Measurements from ENCODE around the gene APOL3.
A peak's percentile ranks its signal among the peaks of the same experiment; 100 is the strongest.

APOL3 gene

DNA sequence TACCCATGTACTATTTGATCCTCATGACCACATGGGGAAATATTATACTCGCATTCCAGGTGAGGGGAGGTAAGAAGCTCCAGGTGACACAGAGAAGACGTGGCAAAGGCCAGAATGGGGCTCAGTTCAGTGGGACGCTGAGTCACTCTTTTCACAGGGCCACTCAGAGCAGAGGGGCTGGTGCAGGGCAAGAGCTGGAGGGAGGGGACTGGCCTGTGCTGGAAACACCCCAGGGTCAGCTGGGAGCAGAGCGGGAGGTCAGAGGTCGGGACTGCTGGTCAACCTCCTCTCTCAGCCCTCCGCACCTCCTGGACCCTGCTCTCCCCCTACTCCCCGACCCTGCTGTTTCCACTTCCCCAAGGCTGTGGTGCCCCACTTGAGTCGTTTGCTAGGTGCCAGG, 12.1 kb downstream of the APOL3 start:
- Histone ChIP-seq H3K27ac (no peak overlapping the region), H3K4me3 (ENCODE audit: low read depth, low read length) (no peak overlapping the region), H3K27me3 (replicated peaks) (no peaks in the 10 kb centered on the region), H3K36me3 (replicated peaks) (no peaks in the 10 kb centered on the region)
- TF ChIP-seq CTCF (IDR thresholded peaks at IDR 0.05; ENCODE audit: low read depth, low read length, missing control alignments), result no peak
- in situ Hi-C loops (cut with HindIII; ENCODE audit: low pct_ligation_motif_present, low sequenced_read_pairs), result no loop called here
- no peak for DNase-seq

- in situ Hi-C loops (cut with HindIII; ENCODE audit: low pct_ligation_motif_present, low sequenced_read_pairs), result no loop called here
- Histone ChIP-seq H3K27me3 (replicated peaks) (no peaks in the 10 kb centered on the region), H3K27ac (no peak overlapping the region), H3K36me3 (replicated peaks) (no peaks in the 10 kb centered on the region), H3K4me3 (ENCODE audit: low read depth, low read length) (no peak overlapping the region)
- no peak for DNase-seq
- TF ChIP-seq CTCF (IDR thresholded peaks at IDR 0.05; ENCODE audit: low read depth, low read length, missing control alignments), result no peak
These were observed 13.3 kb downstream of the APOL3 start for GRCh38 chr22:36147196-36147791.

GRCh38 chr22:36145881-36146280, 14.7 kb downstream of the APOL3 start:
- Histone ChIP-seq H3K4me3 (ENCODE audit: low read depth, low read length) (no peak overlapping the region), H3K27ac (no peak overlapping the region), H3K36me3 (replicated peaks) (no peaks in the 10 kb centered on the region), H3K27me3 (replicated peaks) (no peaks in the 10 kb centered on the region)
- in situ Hi-C loops (cut with HindIII; ENCODE audit: low pct_ligation_motif_present, low sequenced_read_pairs), result no loop called here
- no peak for DNase-seq
- no peak for TF ChIP-seq CTCF (IDR thresholded peaks at IDR 0.05; ENCODE audit: low read depth, low read length, missing control alignments)

GRCh38 chr22:36144886-36145541, 15.5 kb downstream of the APOL3 start:
- in situ Hi-C loops (cut with HindIII; ENCODE audit: low pct_ligation_motif_present, low sequenced_read_pairs), result no loop called here
- H3K4me3 ChIP-seq (ENCODE audit: low read depth, low read length), result no peak overlapping the region
- H3K27ac ChIP-seq, result no peak overlapping the region
- H3K36me3 ChIP-seq (replicated peaks), result no peaks in the 10 kb centered on the region
- TF ChIP-seq CTCF (IDR thresholded peaks at IDR 0.05; ENCODE audit: low read depth, low read length, missing control alignments), result peak; percentile 88
- H3K27me3 ChIP-seq (replicated peaks), result no peaks in the 10 kb centered on the region
- peak; percentile 61 for DNase-seq

- DNase-seq, result no peak
- no peak for TF ChIP-seq CTCF (IDR thresholded peaks at IDR 0.05; ENCODE audit: low read depth, low read length, missing control alignments)
- no peaks in the 10 kb centered on the region for H3K36me3 ChIP-seq (replicated peaks)
- no peaks in the 10 kb centered on the region for H3K27me3 ChIP-seq (replicated peaks)
- H3K27ac ChIP-seq, result no peak overlapping the region
- no peak overlapping the region for H3K4me3 ChIP-seq (ENCODE audit: low read depth, low read length)
- in situ Hi-C loops (cut with HindIII; ENCODE audit: low pct_ligation_motif_present, low sequenced_read_pairs), result no loop called here
These were observed 16.6 kb downstream of the APOL3 start for GRCh38 chr22:36143956-36144355.

Measured in brain microvascular endothelial cell (primary cell).